NB4 (cell line): ENCODE results near the gene NISCH.

Experiments
- DNase-seq: peaks from one replicate; pipeline ENCODE4 v3.0.0; 2010; ENCODE audit warnings: low read depth
- H3K4me3 ChIP-seq: one replicate; pipeline ENCODE4 v1.5.1; 2011; ENCODE audit warnings: mild to moderate bottlenecking, low read depth, low read length, moderate library complexity
- MYC ChIP-seq: IDR thresholded peaks from 2 replicates; pipeline ENCODE4 v1.6.1; 2011; ENCODE audit warnings: low read depth, low read length
- POLR2A ChIP-seq: IDR thresholded peaks from 2 replicates; pipeline ENCODE4 v1.6.1; 2011; ENCODE audit warnings: mild to moderate bottlenecking; ENCODE audit not compliant: insufficient read length; ENCODE audit errors: extremely low read depth
- TF ChIP-seq, protein P1 (sequence below): IDR thresholded peaks from 2 replicates; pipeline ENCODE4 v1.6.1; 2011; ENCODE audit warnings: low read depth, low read length
- TF ChIP-seq, protein P2 (sequence below): IDR thresholded peaks from one replicate; pipeline ENCODE4 v1.5.1; 2012; ENCODE audit warnings: low read depth, low read length

NISCH gene

DNA sequence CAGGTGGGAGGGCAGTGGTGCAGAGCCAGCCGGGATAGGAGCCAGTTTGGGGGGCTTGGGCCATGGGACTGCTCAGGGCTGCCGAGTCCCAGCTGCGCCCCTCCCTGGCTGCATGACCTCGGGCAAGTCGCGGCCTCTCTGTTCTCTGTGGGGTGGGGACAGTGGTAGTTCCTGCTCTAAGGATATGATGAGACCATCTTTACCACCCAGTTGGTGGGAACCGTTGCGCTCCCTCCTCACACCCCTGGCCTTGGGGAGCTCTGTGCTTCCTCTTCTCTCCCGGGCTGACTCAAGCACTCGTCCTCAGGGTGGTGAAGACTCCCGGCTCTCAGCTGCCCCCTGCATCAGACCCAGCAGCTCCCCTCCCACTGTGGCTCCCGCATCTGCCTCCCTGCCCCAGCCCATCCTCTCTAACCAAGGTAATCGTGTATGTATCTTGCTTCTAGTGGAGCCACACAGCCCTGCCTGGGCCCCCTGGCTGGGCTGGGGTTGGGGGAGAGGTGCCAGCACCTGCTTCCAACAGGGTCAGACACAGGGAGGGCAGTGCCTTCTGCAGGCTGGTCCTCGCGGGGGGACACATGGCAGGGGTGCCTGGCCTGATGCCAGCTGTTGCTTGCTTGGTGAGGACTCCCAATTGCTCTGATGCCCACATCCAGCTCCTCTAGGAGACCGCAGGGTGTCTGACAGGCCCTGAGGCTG, 24.6 kb downstream of the NISCH start:
- H3K4me3 ChIP-seq: no peak overlapping the region
- no peak for DNase-seq
- TF ChIP-seq POLR2A (no peak), MYC (no peak)
- TF ChIP-seq, protein P1, sequence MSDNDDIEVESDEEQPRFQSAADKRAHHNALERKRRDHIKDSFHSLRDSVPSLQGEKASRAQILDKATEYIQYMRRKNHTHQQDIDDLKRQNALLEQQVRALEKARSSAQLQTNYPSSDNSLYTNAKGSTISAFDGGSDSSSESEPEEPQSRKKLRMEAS: no peak
- TF ChIP-seq, protein P2, sequence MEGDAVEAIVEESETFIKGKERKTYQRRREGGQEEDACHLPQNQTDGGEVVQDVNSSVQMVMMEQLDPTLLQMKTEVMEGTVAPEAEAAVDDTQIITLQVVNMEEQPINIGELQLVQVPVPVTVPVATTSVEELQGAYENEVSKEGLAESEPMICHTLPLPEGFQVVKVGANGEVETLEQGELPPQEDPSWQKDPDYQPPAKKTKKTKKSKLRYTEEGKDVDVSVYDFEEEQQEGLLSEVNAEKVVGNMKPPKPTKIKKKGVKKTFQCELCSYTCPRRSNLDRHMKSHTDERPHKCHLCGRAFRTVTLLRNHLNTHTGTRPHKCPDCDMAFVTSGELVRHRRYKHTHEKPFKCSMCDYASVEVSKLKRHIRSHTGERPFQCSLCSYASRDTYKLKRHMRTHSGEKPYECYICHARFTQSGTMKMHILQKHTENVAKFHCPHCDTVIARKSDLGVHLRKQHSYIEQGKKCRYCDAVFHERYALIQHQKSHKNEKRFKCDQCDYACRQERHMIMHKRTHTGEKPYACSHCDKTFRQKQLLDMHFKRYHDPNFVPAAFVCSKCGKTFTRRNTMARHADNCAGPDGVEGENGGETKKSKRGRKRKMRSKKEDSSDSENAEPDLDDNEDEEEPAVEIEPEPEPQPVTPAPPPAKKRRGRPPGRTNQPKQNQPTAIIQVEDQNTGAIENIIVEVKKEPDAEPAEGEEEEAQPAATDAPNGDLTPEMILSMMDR: no peak

- TF ChIP-seq, protein P2: no peak
- no peak for TF ChIP-seq POLR2A
- TF ChIP-seq, protein P1: no peak
- TF ChIP-seq MYC: no peak
- no peak for DNase-seq
These were observed 25.6 kb downstream of the NISCH start for GRCh38 chr3:52480768-52481715.

DNA sequence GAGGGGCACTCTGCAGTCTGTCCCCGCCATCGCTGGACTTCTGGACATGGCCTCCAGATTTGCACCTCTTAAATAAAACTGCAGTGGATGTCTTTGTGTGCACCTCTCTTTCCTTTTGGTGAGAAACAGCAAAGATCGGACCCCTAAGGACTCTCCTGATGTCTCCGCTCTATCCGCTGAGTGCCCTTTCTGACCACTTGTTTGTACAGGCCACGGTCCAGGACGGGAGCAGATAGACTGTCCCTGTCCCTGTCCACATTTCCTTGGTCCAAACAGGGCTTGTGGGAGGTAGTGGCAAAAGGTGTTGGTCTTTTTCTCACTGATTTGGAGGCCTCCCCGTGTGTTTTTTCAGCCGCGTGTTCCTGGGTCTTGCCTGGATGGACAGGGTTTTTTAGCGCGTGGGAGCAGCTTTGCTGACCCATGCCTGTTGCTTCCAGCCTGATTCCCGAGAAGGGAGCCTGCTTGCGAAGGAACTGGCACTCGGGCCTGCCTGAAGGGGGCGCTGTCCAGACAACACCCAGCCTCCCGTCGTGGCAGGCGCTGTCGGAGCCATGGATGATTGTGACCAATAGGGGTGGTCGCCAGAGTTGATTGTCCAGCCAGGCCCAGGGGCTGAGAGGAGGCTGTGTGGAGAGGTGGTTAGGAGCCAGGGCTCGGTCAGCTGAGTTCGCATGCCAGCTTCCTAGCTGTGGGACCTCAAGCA, 26.6 kb downstream of the NISCH start:
- TF ChIP-seq MYC: no peak
- TF ChIP-seq, protein P2: peak; percentile 48
- no peak overlapping the region for H3K4me3 ChIP-seq
- DNase-seq: peak; percentile 45

More at GRCh38 chr3:52480768-52481715, 25.6 kb downstream of the NISCH start:
- H3K4me3 ChIP-seq: no peak overlapping the region

GRCh38 chr3:52483081-52483480, 27.7 kb downstream of the NISCH start:
- no peak for TF ChIP-seq POLR2A
- no peak for TF ChIP-seq MYC
- TF ChIP-seq, protein P2: no peak
- TF ChIP-seq, protein P1: no peak
- no peak overlapping the region for H3K4me3 ChIP-seq
- no peak for DNase-seq

GRCh38 chr3:52483577-52484381, 28.4 kb downstream of the NISCH start:
- no peak overlapping the region for H3K4me3 ChIP-seq
- TF ChIP-seq, protein P2: no peak
- TF ChIP-seq MYC: no peak
- DNase-seq: no peak
